Gastrocnemius medialis (tissue), 4 donors: Measurements from ENCODE around the gene TOMM20. TPM values are rescaled to one million over a fixed set of nuclear protein-coding genes. Genes with fewer than 3 reads are reported as not detected.
A peak's percentile ranks its signal among the peaks of the same experiment; 100 is the strongest.

Experiments used
- ATAC-seq, 2 donors: fragments of 150-250 bp; one replicate each; pipeline ENCODE4 v1.9.1; 2016
- DNase-seq, 2 donors: peaks; one replicate each; pipeline ENCODE4 v3.0.0-alpha.2; 2019
- H3K27ac ChIP-seq, 4 donors: fragments of 200-600 bp; sonication (generic); 1 replicate in 1 of 4; 2 replicates in 3 of 4; pipeline ENCODE4 v1.5.1; 2016 to 2018; ENCODE audit warnings: mild to moderate bottlenecking in 2 of 4, moderate library complexity in 1 of 4
- H3K27me3 ChIP-seq, 3 donors: fragments of 200-600 bp; sonication (generic) in 2 of 3; 1 replicate in 1 of 3; 2 replicates in 2 of 3; pipeline versions ENCODE4 v1.5.1 to v1.6.0; 2016 to 2019; ENCODE audit warnings: mild to moderate bottlenecking in 1 of 3, moderate library complexity in 1 of 3
- H3K36me3 ChIP-seq, 2 donors: fragments of 200-600 bp; sonication (generic) in 1 of 2; one replicate each; pipeline ENCODE4 v1.5.1; 2017 to 2018
- H3K4me1 ChIP-seq, 2 donors: fragments of 200-600 bp; sonication (generic) in 1 of 2; one replicate each; pipeline ENCODE4 v1.5.1; 2016 to 2017; ENCODE audit warnings: mild to moderate bottlenecking in 2 of 2
- H3K4me3 ChIP-seq, 4 donors: fragments of 200-600 bp; sonication (generic) in 3 of 4; 1 replicate in 1 of 4; 2 replicates in 3 of 4; pipeline ENCODE4 v1.5.1; 2016 to 2019; ENCODE audit warnings: mild to moderate bottlenecking in 2 of 4
- H3K9me3 ChIP-seq, 3 donors: fragments of 200-600 bp; sonication (generic) in 2 of 3; 1 replicate in 1 of 3; 2 replicates in 2 of 3; pipeline ENCODE4 v1.5.1; 2016 to 2019
- CTCF ChIP-seq, 5 experiments: fragments of 450-650 bp in 3 of 5; fragments of 200-600 bp in 2 of 5; sonication (generic) in 2 of 5; IDR thresholded peaks in 4 of 5; conservative IDR thresholded peaks in 1 of 5; 1 replicate in 4 of 5; 2 replicates in 1 of 5; pipeline ENCODE4 v1.5.1; 2016 to 2019; ENCODE audit warnings: antibody characterized with exemption in 5 of 5, mild to moderate bottlenecking in 3 of 5, moderate library complexity in 3 of 5
- POLR2A ChIP-seq, 2 donors: fragments of 450-650 bp; IDR thresholded peaks; one replicate each; pipeline ENCODE4 v1.6.1; 2017; ENCODE audit warnings: antibody characterized with exemption in 2 of 2, mild to moderate bottlenecking in 2 of 2, moderate library complexity in 2 of 2
- in situ Hi-C, 4 donors: fragments of 200-750 bp; cut with MboI; loops; one replicate each; pipeline versions ENCODE4 v1.15.0 to v1.8.0; 2017; ENCODE audit warnings: low sequenced_read_pairs in 4 of 4
- intact Hi-C: fragments of 100-400 bp; cut with DNase I; formaldehyde crosslinking; loops from one replicate; pipeline ENCODE4 v1.15.1; 2023; ENCODE audit warnings: low total_unique reads
- total RNA-seq, 4 donors: library from RNA; depleted of rRNA; stranded (reverse); fragments of >200 nt; gene quantifications; one replicate each; pipeline versions ENCODE4 v1.1.0 to v1.2.3, GENCODE V29; 2016

The TOMM20 gene
- total RNA-seq, 4 donors from 2014 or later, result 51.7 to 71.8 (median 62.3) TPM

- TF ChIP-seq POLR2A (IDR thresholded peaks at IDR 0.05), result no peak
- TF ChIP-seq CTCF (IDR thresholded peaks at IDR 0.05 in 4 of 5, conservative IDR thresholded peaks at IDR 0.05 in 1 of 5), result no peak
- no peak overlapping the region for H3K4me3 ChIP-seq
- no peaks in the 10 kb centered on the region for H3K27me3 ChIP-seq
- no peak for ATAC-seq
- in situ Hi-C loops (loop anchor here in 2 of 4 donors (5.0 kb wide), 2 partner anchors 71 to 76 kb away; no protein-coding TSS in a partner anchor), intact Hi-C loops (no loop called here)
- H3K36me3 ChIP-seq, result no peaks in the 10 kb centered on the region
- H3K27ac ChIP-seq, result peak overlapping the region; percentile 87 to 100 (median 90)
- DNase-seq, result peak in 1 of 2 donors; percentile 47
- H3K4me1 ChIP-seq, result peaks cover 55 to 60% of the 10 kb centered on the region in 2 donors
- no peaks in the 10 kb centered on the region for H3K9me3 ChIP-seq
Observed at GRCh38 chr1:235068158-235069121, 60.2 kb downstream of the TOMM20 start.

DNA sequence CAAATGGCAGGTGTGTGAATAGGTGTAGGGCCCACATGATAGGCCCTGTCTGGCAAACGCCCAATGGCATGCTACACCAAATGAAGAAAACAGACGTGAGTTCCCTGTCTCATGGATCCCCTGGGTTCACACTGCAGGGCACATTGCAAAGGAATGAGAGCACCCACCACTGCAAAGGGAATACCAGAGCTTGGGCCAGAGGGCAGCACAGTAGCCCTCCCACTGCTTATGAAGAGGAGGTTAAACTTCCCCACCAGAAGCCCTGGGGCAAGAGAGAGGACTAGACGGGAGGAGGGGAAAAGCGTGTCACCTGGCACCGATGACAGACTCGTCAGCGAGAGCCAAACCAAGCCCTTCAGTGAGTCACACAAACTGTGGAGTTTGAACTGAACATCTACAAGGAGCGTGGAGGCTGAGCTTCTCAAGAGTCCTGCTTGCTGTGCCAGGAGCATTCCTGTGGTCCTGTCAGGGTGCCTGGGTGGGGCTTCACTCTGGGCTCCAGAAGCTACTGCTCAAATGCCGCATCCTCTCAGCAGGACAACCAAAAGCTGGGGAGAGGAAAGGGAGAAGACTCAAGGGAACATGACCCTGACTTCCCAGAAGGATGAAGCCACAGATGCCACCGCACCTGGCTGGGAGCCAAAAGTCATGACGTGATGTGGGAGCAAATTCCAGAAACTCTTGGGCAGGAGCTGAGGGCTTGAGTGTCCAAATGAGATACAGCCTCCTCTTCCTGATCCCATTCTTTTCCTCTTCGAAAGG lies 61.1 kb downstream of the TOMM20 start:
- in situ Hi-C loops, result loop anchor here in 2 of 4 donors (5.0 kb wide), 2 partner anchors 70 to 75 kb away; no protein-coding TSS in a partner anchor
- Histone ChIP-seq H3K4me1 (peaks cover 53 to 58% of the 10 kb centered on the region in 2 donors), H3K36me3 (no peaks in the 10 kb centered on the region), H3K27me3 (no peaks in the 10 kb centered on the region), H3K4me3 (no peak overlapping the region), H3K9me3 (no peaks in the 10 kb centered on the region), H3K27ac (peak overlapping the region; percentile 87 to 100 (median 90))
- intact Hi-C loops, result no loop called here
- ATAC-seq (peak; percentile 77 to 82), DNase-seq (peak; percentile 92 to 96)
- peak; percentile 40 to 54 for TF ChIP-seq POLR2A (IDR thresholded peaks at IDR 0.05)
- no peak for TF ChIP-seq CTCF (IDR thresholded peaks at IDR 0.05 in 4 of 5, conservative IDR thresholded peaks at IDR 0.05 in 1 of 5)

DNA sequence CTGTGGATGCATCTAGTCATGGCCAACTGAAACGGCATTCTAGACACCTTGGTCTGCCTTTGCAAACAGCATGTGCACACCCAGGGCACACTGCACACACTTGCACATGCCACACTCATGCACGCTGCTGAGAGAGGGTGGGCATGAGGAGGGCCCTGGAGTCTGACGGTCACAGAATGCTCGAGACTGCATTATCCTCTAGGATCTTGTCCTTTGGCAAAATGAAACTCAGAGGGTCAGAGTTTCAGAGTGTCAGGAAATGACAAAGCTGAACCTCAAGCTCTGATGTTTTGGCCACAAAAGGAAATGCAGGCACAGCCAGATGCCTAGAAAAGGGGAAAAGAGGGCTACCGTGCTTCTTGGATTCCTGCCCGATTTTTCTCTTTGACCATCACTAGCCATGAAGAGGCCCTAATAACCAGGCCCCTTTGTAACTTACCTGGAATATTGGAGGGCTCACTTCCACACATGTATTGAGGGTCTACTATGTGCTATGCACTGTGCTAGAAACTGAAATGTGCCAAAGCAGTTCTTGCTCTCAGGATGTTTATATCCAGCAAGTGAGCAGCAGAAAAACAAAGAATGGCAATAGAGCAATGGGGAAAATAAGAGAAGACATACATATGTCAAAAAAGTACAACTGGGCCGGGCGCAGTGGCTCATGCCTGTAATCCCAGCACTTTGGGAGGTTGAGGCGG lies 65.4 kb downstream of the TOMM20 start:
- DNase-seq, result no peak
- in situ Hi-C loops (no loop called here), intact Hi-C loops (no loop called here)
- no peaks in the 10 kb centered on the region for H3K36me3 ChIP-seq
- H3K27ac ChIP-seq, result peak overlapping the region; percentile 54 to 72 (median 55)
- H3K27me3 ChIP-seq, result no peaks in the 10 kb centered on the region
- ATAC-seq, result no peak
- TF ChIP-seq POLR2A (IDR thresholded peaks at IDR 0.05) (no peak), CTCF (IDR thresholded peaks at IDR 0.05 in 4 of 5, conservative IDR thresholded peaks at IDR 0.05 in 1 of 5) (no peak)
- no peaks in the 10 kb centered on the region for H3K9me3 ChIP-seq
- no peak overlapping the region for H3K4me3 ChIP-seq
- H3K4me1 ChIP-seq, result peaks cover 24 to 39% of the 10 kb centered on the region in 2 donors
